NCI-H2227 treated with DMSO at 0.1 percent for 48 hours (cell line): ENCODE measurements around the gene THSD8.

ENCODE experiments used
- DNase-seq: peaks from one replicate; lab custom pipeline; 2025; lab: John Stamatoyannopoulos, UW

Gene THSD8

GRCh38 chr19:12779162-12779993, 22.5 kb upstream of the THSD8 start:
- DNase-seq, result no peak

GRCh38 chr19:12782174-12782423, 19.8 kb upstream of the THSD8 start:
- no peak for DNase-seq

- peak; percentile 46 for DNase-seq
Observed at GRCh38 chr19:12782424-12783290, 19.2 kb upstream of the THSD8 start.

GRCh38 chr19:12783291-12783848, 18.5 kb upstream of the THSD8 start:
- no peak for DNase-seq

GRCh38 chr19:12783849-12784393, 17.9 kb upstream of the THSD8 start:
- DNase-seq, result no peak

- no peak for DNase-seq
Observed at GRCh38 chr19:12784394-12784870, 17.4 kb upstream of the THSD8 start.

GRCh38 chr19:12784871-12785430, 16.9 kb upstream of the THSD8 start:
- DNase-seq, result no peak

- no peak for DNase-seq
Observed at GRCh38 chr19:12785431-12786031, 16.3 kb upstream of the THSD8 start.

GRCh38 chr19:12786141-12786870, 15.6 kb upstream of the THSD8 start:
- no peak for DNase-seq

GRCh38 chr19:12786952-12787351, 14.9 kb upstream of the THSD8 start:
- no peak for DNase-seq

- DNase-seq, result no peak
Observed at GRCh38 chr19:12787458-12787857, 14.4 kb upstream of the THSD8 start.

- DNase-seq, result no peak
Observed at GRCh38 chr19:12788042-12788681, 13.7 kb upstream of the THSD8 start.

- DNase-seq, result peak; percentile 25
Observed at GRCh38 chr19:12788682-12789097, 13.2 kb upstream of the THSD8 start.

- DNase-seq, result no peak
Observed at GRCh38 chr19:12789098-12789903, 12.6 kb upstream of the THSD8 start.

- peak; percentile 82 for DNase-seq
Observed at GRCh38 chr19:12789904-12790619, 11.8 kb upstream of the THSD8 start.

GRCh38 chr19:12790628-12791344, 11.1 kb upstream of the THSD8 start:
- no peak for DNase-seq

- peak; percentile 70 for DNase-seq
Observed at GRCh38 chr19:12791345-12792050, 10.4 kb upstream of the THSD8 start, which contains the start of gene JUNB. TSS of gene JUNB (plus strand) at chr19:12791486. CDS start at chr19:12791772, 286 bp downstream.
